HEK293 (cell line): ENCODE results near the gene EEF2.
A peak's percentile ranks its signal among the peaks of the same experiment; 100 is the strongest.

Experiments
- CTCF ChIA-PET: fragments of 350-600 bp; formaldehyde crosslinking; extraction: SDS; loops from one replicate; lab custom pipeline; 2021; ENCODE audit warnings: antibody characterized with exemption; lab: Yijun Ruan, JAX
- POLR2A ChIA-PET: fragments of 300-600 bp; formaldehyde crosslinking; extraction: SDS; loops from one replicate; lab custom pipeline; 2020; ENCODE audit warnings: antibody characterized with exemption, inconsistent platforms; lab: Yijun Ruan, JAX
- H3K27ac ChIP-seq: fragments of 200-500 bp; sonication (Bioruptor generic); 2 replicates; pipeline ENCODE4 v1.5.1; 2014; ENCODE audit warnings: low read depth, low read length, control low read depth, inconsistent platforms; ENCODE audit errors: extremely low read depth
- H3K36me3 ChIP-seq, 2 experiments: fragments of 200-500 bp in 1 of 2; sonication (Bioruptor generic) in 1 of 2; 1 replicate in 1 of 2; 2 replicates in 1 of 2; pipeline ENCODE4 v1.5.1; 2014 to 2017; ENCODE audit warnings: inconsistent platforms in 2 of 2, low read length in 2 of 2; ENCODE audit not compliant: control insufficient read depth in 2 of 2, insufficient read depth in 1 of 2
- H3K4me1 ChIP-seq: fragments of 200-500 bp; sonication (Bioruptor generic); 2 replicates; pipeline ENCODE4 v1.5.1; 2014; ENCODE audit warnings: mild to moderate bottlenecking, low read length, inconsistent platforms; ENCODE audit not compliant: control insufficient read depth, insufficient read depth
- H3K4me3 ChIP-seq: 2 replicates; pipeline ENCODE4 v1.5.1; 2011; ENCODE audit warnings: low read depth, mild to moderate bottlenecking, control low read depth, low read length, moderate library complexity
- H3K9me3 ChIP-seq: fragments of 200-500 bp; sonication (Bioruptor generic); 2 replicates; pipeline ENCODE4 v1.5.1; 2014; ENCODE audit warnings: low read depth, low read length, inconsistent platforms; ENCODE audit not compliant: control insufficient read depth, insufficient read depth
- HIC1 ChIP-seq: fragments of 450-650 bp; formaldehyde crosslinking; IDR thresholded peaks from 2 replicates; pipeline ENCODE4 v1.5.1; 2016; ENCODE audit warnings: missing biosample characterization, missing genetic modification characterization
- IKZF3 ChIP-seq: fragments of 450-650 bp; IDR thresholded peaks from 2 replicates; pipeline ENCODE4 v1.5.0; 2018; ENCODE audit warnings: missing biosample characterization, mild to moderate bottlenecking, missing genetic modification characterization, moderate library complexity
- KLF8 ChIP-seq: fragments of 450-650 bp; formaldehyde crosslinking; IDR thresholded peaks from 2 replicates; pipeline ENCODE4 v1.5.1; 2016; ENCODE audit warnings: missing biosample characterization, missing genetic modification characterization
- PRDM4 ChIP-seq: fragments of 450-650 bp; formaldehyde crosslinking; IDR thresholded peaks from 2 replicates; pipeline ENCODE4 v1.5.1; 2017; ENCODE audit warnings: missing biosample characterization, missing genetic modification characterization
- ZBTB17 ChIP-seq: fragments of 450-650 bp; formaldehyde crosslinking; IDR thresholded peaks from 2 replicates; pipeline ENCODE4 v1.5.1; 2016; ENCODE audit warnings: missing biosample characterization, missing genetic modification characterization
- ZBTB44 ChIP-seq: fragments of 450-650 bp; IDR thresholded peaks from 2 replicates; pipeline ENCODE4 v1.5.1; 2018; ENCODE audit warnings: missing biosample characterization, mild to moderate bottlenecking, missing genetic modification characterization
- ZBTB49 ChIP-seq: fragments of 450-650 bp; formaldehyde crosslinking; IDR thresholded peaks from 2 replicates; pipeline ENCODE4 v1.5.1; 2016; ENCODE audit warnings: missing biosample characterization, missing genetic modification characterization, low read depth
- ZNF2 ChIP-seq: fragments of 450-650 bp; formaldehyde crosslinking; IDR thresholded peaks from 2 replicates; pipeline ENCODE4 v1.5.1; 2016; ENCODE audit warnings: missing biosample characterization, missing genetic modification characterization
- ZNF202 ChIP-seq: fragments of 450-650 bp; formaldehyde crosslinking; IDR thresholded peaks from 2 replicates; pipeline ENCODE4 v1.5.1; 2016; ENCODE audit warnings: missing biosample characterization, missing genetic modification characterization, borderline replicate concordance
- ZNF266 ChIP-seq: fragments of 450-650 bp; formaldehyde crosslinking; IDR thresholded peaks from 2 replicates; pipeline ENCODE4 v1.5.1; 2016; ENCODE audit warnings: missing biosample characterization, missing genetic modification characterization, low read depth
- ZNF280C ChIP-seq: fragments of 450-650 bp; formaldehyde crosslinking; IDR thresholded peaks from 2 replicates; pipeline ENCODE4 v1.5.1; 2016; ENCODE audit warnings: missing biosample characterization, missing genetic modification characterization
- ZNF433 ChIP-seq: fragments of 450-650 bp; formaldehyde crosslinking; IDR thresholded peaks from 2 replicates; pipeline ENCODE4 v1.5.1; 2016; ENCODE audit warnings: missing biosample characterization, missing genetic modification characterization, low read depth
- ZNF600 ChIP-seq: fragments of 450-650 bp; formaldehyde crosslinking; IDR thresholded peaks from 2 replicates; pipeline ENCODE4 v1.5.1; 2016; ENCODE audit warnings: missing biosample characterization, missing genetic modification characterization
- ZNF639 ChIP-seq: fragments of 450-650 bp; formaldehyde crosslinking; IDR thresholded peaks from 2 replicates; pipeline ENCODE4 v1.5.1; 2016; ENCODE audit warnings: missing biosample characterization, missing genetic modification characterization
- ZNF670 ChIP-seq: fragments of 450-650 bp; formaldehyde crosslinking; IDR thresholded peaks from 2 replicates; pipeline ENCODE4 v1.5.1; 2016; ENCODE audit warnings: missing biosample characterization, missing genetic modification characterization, low read depth
- ZXDB ChIP-seq: fragments of 450-650 bp; formaldehyde crosslinking; IDR thresholded peaks from 2 replicates; pipeline ENCODE4 v1.5.1; 2016; ENCODE audit warnings: missing biosample characterization, missing genetic modification characterization

The EEF2 gene

GRCh38 chr19:3976495-3977241 is 8.6 kb downstream of the EEF2 start (continued):
- no peak for TF ChIP-seq ZNF280C (tag by site-specific recombination)
- TF ChIP-seq ZNF266 (tag by site-specific recombination), result no peak
- no peak for TF ChIP-seq ZNF433
- TF ChIP-seq ZBTB49 (tag by site-specific recombination), result no peak
- no peak for TF ChIP-seq ZNF639 (tag by site-specific recombination)
- no peak for TF ChIP-seq ZNF202 (tag by site-specific recombination)
- TF ChIP-seq, all 188 proteins: peak for 3

GRCh38 chr19:3975637-3976087 is 9.6 kb downstream of the EEF2 start:
- H3K4me1 ChIP-seq, result no peaks in the 10 kb centered on the region
- H3K36me3 ChIP-seq, result peaks cover 18 to 55% of the 10 kb centered on the region in 2 experiments; a peak in 2 of 3 replicates
- POLR2A ChIA-PET, result interaction anchor here (0.6 to 2.8 kb wide), 5 partner anchors 10 to 168 kb away, joined by 3 to 24 read pairs (median 4); partner anchors contain the start of genes EEF2 and NMRK2
- TF ChIP-seq ZNF2 (tag by site-specific recombination), result peak; percentile 63; the same call in 1 of the 2 replicates
- TF ChIP-seq ZBTB17, result peak; percentile 66
- no peak for TF ChIP-seq ZNF433
- TF ChIP-seq ZBTB44 (tag by site-specific recombination), result peak; percentile 55; the same call in 1 of the 2 replicates
- 0 out of 2 replicates have a peak, but pooled peaks have one; percentile 41 for TF ChIP-seq KLF8 (tag by site-specific recombination)
- TF ChIP-seq IKZF3 (tag by site-specific recombination), result peak; percentile 28; the same call in 1 of the 2 replicates
- peak; percentile 51 for TF ChIP-seq HIC1 (tag by site-specific recombination)
- peak; percentile 95 for TF ChIP-seq ZNF600 (tag by site-specific recombination)
- TF ChIP-seq PRDM4 (tag by site-specific recombination), result peak; percentile 56; the same call in 1 of the 2 replicates
- TF ChIP-seq ZNF670 (tag by site-specific recombination), result no peak
- 0 out of 2 replicates have a peak, but pooled peaks have one; percentile 15 for TF ChIP-seq ZXDB
- no peak overlapping the region for H3K4me3 ChIP-seq
- H3K9me3 ChIP-seq, result no peaks in the 10 kb centered on the region
- CTCF ChIA-PET, result interaction anchor here (1.2 kb wide), 1 partner anchor 12 kb away, joined by 4 read pairs; no protein-coding TSS in a partner anchor
- H3K27ac ChIP-seq, result no peak overlapping the region
